ENCODE results near the gene SUCO.

DNA sequence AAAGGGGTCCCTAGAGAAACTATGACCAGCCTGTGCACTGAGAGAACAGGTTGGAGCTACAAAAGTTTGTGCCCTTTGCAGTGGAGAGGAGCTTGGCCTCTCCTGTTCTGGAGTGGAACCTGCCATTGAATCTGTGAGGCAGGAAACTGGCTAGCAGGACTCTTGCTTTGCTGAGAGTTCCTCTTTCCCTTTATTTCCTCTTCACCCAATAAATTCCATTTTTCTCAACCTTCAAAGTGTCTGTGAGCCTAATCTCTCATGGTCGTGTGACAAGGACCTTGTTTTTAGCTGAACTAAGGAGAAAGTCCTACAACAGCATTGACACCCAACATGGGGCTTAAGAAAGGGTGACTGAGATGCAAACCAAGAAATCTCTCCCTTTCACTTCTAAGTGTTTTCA, 83.2 kb downstream of the SUCO start:
- TF ChIP-seq, protein P1, sequence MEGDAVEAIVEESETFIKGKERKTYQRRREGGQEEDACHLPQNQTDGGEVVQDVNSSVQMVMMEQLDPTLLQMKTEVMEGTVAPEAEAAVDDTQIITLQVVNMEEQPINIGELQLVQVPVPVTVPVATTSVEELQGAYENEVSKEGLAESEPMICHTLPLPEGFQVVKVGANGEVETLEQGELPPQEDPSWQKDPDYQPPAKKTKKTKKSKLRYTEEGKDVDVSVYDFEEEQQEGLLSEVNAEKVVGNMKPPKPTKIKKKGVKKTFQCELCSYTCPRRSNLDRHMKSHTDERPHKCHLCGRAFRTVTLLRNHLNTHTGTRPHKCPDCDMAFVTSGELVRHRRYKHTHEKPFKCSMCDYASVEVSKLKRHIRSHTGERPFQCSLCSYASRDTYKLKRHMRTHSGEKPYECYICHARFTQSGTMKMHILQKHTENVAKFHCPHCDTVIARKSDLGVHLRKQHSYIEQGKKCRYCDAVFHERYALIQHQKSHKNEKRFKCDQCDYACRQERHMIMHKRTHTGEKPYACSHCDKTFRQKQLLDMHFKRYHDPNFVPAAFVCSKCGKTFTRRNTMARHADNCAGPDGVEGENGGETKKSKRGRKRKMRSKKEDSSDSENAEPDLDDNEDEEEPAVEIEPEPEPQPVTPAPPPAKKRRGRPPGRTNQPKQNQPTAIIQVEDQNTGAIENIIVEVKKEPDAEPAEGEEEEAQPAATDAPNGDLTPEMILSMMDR (conservative IDR thresholded peaks at IDR 0.05 in 1 of 2, IDR thresholded peaks at IDR 0.05 in 1 of 2; ENCODE audit: extremely low read depth in 1 of 2, insufficient read depth in 1 of 2, low read depth in 1 of 2, low read length in 2 of 2) = no peak
- TF ChIP-seq EZH2 (IDR thresholded peaks at IDR 0.05; ENCODE audit: borderline replicate concordance, low read length) = no peak

Data from mammary epithelial cell (primary cell).